K562 treated with DMSO at 1 percent for 48 hours (cell line): ENCODE measurements around the gene SLITRK1. TPM values are rescaled to one million over a fixed set of nuclear protein-coding genes. Genes with fewer than 3 reads are reported as not detected.

Experiments used
- total RNA-seq: library from RNA; unstranded; fragments of 300-600 nt; gene quantifications from 2 replicates; pipeline ENCODE4 v1.2.3, GENCODE V29; 2022; ENCODE audit warnings: low replicate concordance; ENCODE audit errors: extremely low read depth

Gene SLITRK1, protein sequence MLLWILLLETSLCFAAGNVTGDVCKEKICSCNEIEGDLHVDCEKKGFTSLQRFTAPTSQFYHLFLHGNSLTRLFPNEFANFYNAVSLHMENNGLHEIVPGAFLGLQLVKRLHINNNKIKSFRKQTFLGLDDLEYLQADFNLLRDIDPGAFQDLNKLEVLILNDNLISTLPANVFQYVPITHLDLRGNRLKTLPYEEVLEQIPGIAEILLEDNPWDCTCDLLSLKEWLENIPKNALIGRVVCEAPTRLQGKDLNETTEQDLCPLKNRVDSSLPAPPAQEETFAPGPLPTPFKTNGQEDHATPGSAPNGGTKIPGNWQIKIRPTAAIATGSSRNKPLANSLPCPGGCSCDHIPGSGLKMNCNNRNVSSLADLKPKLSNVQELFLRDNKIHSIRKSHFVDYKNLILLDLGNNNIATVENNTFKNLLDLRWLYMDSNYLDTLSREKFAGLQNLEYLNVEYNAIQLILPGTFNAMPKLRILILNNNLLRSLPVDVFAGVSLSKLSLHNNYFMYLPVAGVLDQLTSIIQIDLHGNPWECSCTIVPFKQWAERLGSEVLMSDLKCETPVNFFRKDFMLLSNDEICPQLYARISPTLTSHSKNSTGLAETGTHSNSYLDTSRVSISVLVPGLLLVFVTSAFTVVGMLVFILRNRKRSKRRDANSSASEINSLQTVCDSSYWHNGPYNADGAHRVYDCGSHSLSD
- total RNA-seq: not detected in 2 replicates

GRCh38 chr13:83881917-83882605, at the start of gene SLITRK1:
Gene SLITRK1 (minus strand): TSS chr13:83882474. CDS start chr13:83881507, 967 bp downstream.

